K562 (cell line): ENCODE results near the gene NXN. TPM values are rescaled to one million over a fixed set of nuclear protein-coding genes. Genes with fewer than 3 reads are reported as not detected.

Experiments used
- ETV6 ChIP-seq, 3 experiments: fragments of 150-350 bp in 1 of 3; sonication (generic) in 1 of 3; formaldehyde crosslinking in 1 of 3; IDR thresholded peaks; 2 replicates each; pipeline versions ENCODE4 v1.6.1 to v1.8.0; 2014 to 2022; ENCODE audit warnings: borderline replicate concordance in 2 of 3, low read depth in 2 of 3, antibody characterized with exemption in 1 of 3, low read length in 1 of 3, mild to moderate bottlenecking in 1 of 3, missing genetic modification reagents in 1 of 3
- HSF4 ChIP-seq: fragments of 250-450 bp; sonication (Bioruptor Pico); IDR thresholded peaks from 2 replicates; pipeline ENCODE4 v2.1.2; 2022; ENCODE audit warnings: mild to moderate bottlenecking, moderate library complexity, borderline replicate concordance
- KHSRP ChIP-seq: fragments of 450-650 bp; IDR thresholded peaks from 2 replicates; pipeline ENCODE4 v1.6.1; 2017
- MAFG ChIP-seq: fragments of 450-650 bp; conservative IDR thresholded peaks from 2 replicates; pipeline ENCODE4 v1.6.1; 2016; ENCODE audit warnings: missing genetic modification characterization, missing compliant biosample characterization
- NR1H2 ChIP-seq: sonication (generic); formaldehyde crosslinking; IDR thresholded peaks from 2 replicates; pipeline ENCODE4 v1.4.0; 2020; ENCODE audit warnings: mild to moderate bottlenecking, missing genetic modification reagents
- POLR2B ChIP-seq: fragments of 450-650 bp; IDR thresholded peaks from 2 replicates; pipeline ENCODE4 v1.6.1; 2018; ENCODE audit warnings: low read depth; ENCODE audit not compliant: partially characterized antibody
- SIN3A ChIP-seq, 2 experiments: fragments of 150-350 bp in 1 of 2; IDR thresholded peaks; 2 replicates each; pipeline ENCODE4 v1.6.1; 2011 to 2016; ENCODE audit warnings: borderline replicate concordance in 2 of 2, low read depth in 2 of 2, low read length in 2 of 2, mild to moderate bottlenecking in 2 of 2, moderate library complexity in 2 of 2; ENCODE audit not compliant: control insufficient read depth in 1 of 2
- TRIM28 ChIP-seq: fragments of 450-650 bp; IDR thresholded peaks from 2 replicates; pipeline ENCODE4 v1.6.1; 2017
- YBX1 ChIP-seq: fragments of 450-650 bp; IDR thresholded peaks from 2 replicates; pipeline ENCODE4 v1.7.1; 2016; ENCODE audit warnings: mild to moderate bottlenecking
- ZNF24 ChIP-seq: fragments of 450-650 bp; IDR thresholded peaks from 2 replicates; pipeline ENCODE4 v1.6.1; 2016
- polyA plus RNA-seq, 8 experiments: library from polyadenylated mRNA; depleted of rRNA in 4 of 8; stranded (reverse) in 5 of 8; unstranded in 3 of 8; fragments of >200 nt; fragmentation: Nextera tagmentation in 2 of 8; fragmentation: Illumina TruSeq in 1 of 8; extraction: Ambion mirVana in 2 of 8; extraction: Trizol in 1 of 8; gene quantifications; 2 replicates each; pipeline versions ENCODE4 v1.2.1 to v1.2.3, GENCODE V29; 2011 to 2014; ENCODE audit warnings: inconsistent platforms in 1 of 8, missing spikeins in 1 of 8
- total RNA-seq, 7 experiments: library from RNA; depleted of rRNA in 6 of 7; stranded (reverse); fragments of >200 nt in 6 of 7; fragmentation: Illumina TruSeq in 2 of 7; extraction: Trizol in 2 of 7; gene quantifications; 2 replicates each; pipeline versions ENCODE4 v1.2.1 to v1.2.3, GENCODE V29; 2011 to 2021; ENCODE audit warnings: low replicate concordance in 1 of 7
- TF ChIP-seq, protein P1 (sequence below): fragments of 250-450 bp; sonication (Bioruptor Pico); IDR thresholded peaks from 2 replicates; pipeline ENCODE4 v1.8.0; 2021; ENCODE audit warnings: moderate library complexity, mild to moderate bottlenecking, inconsistent platforms
- TF ChIP-seq, protein P2 (sequence below): fragments of 450-650 bp; formaldehyde crosslinking; IDR thresholded peaks from 2 replicates; pipeline ENCODE4 v1.4.0; 2022; ENCODE audit warnings: mild to moderate bottlenecking, moderate library complexity
- TF ChIP-seq, protein P3 (sequence below): sonication (generic); formaldehyde crosslinking; IDR thresholded peaks from 2 replicates; pipeline ENCODE4 v1.8.1; 2023; ENCODE audit warnings: mild to moderate bottlenecking, missing genetic modification reagents
- TF ChIP-seq, protein P4 (sequence below): sonication (generic); formaldehyde crosslinking; IDR thresholded peaks from 2 replicates; pipeline ENCODE4 v1.8.0; 2022; ENCODE audit warnings: mild to moderate bottlenecking, missing genetic modification reagents
- TF ChIP-seq, protein P5 (sequence below): fragments of 450-650 bp; IDR thresholded peaks from 2 replicates; pipeline ENCODE4 v1.6.1; 2016; ENCODE audit warnings: antibody characterized with exemption
- TF ChIP-seq, protein P6 (sequence below): sonication (generic); formaldehyde crosslinking; IDR thresholded peaks from 2 replicates; pipeline ENCODE4 v1.9.0; 2022; ENCODE audit warnings: mild to moderate bottlenecking, missing genetic modification reagents

Gene NXN
- total and polyA plus RNA-seq, 9 of the 15 experiments (the other 6 are each of a cell fraction or from before 2014, with no cell fraction given) = 0.08 to 0.39 (median 0.29) TPM; not detected in 5

DNA sequence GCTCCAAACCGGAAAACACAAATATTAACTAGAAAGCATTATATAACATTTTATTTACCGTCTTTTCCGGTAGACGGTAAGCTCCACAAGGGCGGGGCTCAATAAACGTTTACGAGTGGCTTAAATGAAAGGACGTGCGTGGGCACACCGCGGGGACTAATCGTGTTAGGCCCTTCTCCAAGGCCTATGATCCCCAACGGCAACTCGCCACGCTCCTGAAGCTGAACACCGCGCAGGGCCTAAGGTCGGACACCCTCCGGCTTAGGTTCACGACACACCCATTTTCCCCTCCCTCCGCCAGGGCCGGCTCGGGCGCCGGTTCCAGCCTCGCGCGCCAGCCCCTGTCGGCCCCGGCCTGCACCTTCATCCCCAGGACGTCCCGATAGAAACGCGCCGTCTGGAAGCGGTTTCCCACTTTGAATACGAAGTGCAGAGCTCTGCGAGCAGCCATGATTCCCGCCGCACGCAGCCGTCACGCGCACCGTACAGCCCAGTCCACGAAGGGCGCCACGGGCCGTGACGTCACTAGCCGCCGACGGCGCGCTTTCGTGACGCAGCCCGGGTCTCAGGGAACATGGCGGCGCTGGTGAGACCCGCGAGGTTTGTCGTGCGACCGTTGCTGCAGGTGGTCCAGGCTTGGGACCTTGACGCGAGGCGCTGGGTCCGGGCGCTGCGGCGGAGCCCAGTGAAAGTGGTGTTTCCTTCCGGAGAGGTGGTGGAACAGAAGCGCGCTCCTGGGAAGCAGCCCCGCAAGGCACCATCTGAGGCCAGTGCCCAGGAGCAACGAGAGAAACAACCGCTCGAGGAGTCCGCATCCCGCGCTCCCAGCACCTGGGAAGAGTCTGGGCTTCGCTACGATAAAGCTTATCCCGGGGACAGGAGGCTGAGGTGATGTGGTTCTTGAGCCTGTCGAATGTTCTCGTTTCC, 197.5 kb downstream of the NXN start, which contains the start of the genes GLOD4 and MRM3 (continued):
- TF ChIP-seq ETV6 (IDR thresholded peaks at IDR 0.05; ENCODE audit: borderline replicate concordance in 1 of 2, low read depth in 2 of 2, low read length in 1 of 2) = no peak
- TF ChIP-seq ETV6 (CRISPR knock-in tag; IDR thresholded peaks at IDR 0.05; ENCODE audit: borderline replicate concordance) = no peak
- TF ChIP-seq, protein P1, sequence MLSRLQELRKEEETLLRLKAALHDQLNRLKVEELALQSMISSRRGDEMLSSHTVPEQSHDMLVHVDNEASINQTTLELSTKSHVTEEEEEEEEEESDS (CRISPR knock-in tag) = no peak
- TF ChIP-seq, protein P2, sequence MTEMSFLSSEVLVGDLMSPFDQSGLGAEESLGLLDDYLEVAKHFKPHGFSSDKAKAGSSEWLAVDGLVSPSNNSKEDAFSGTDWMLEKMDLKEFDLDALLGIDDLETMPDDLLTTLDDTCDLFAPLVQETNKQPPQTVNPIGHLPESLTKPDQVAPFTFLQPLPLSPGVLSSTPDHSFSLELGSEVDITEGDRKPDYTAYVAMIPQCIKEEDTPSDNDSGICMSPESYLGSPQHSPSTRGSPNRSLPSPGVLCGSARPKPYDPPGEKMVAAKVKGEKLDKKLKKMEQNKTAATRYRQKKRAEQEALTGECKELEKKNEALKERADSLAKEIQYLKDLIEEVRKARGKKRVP = no peak
- TF ChIP-seq, protein P3, sequence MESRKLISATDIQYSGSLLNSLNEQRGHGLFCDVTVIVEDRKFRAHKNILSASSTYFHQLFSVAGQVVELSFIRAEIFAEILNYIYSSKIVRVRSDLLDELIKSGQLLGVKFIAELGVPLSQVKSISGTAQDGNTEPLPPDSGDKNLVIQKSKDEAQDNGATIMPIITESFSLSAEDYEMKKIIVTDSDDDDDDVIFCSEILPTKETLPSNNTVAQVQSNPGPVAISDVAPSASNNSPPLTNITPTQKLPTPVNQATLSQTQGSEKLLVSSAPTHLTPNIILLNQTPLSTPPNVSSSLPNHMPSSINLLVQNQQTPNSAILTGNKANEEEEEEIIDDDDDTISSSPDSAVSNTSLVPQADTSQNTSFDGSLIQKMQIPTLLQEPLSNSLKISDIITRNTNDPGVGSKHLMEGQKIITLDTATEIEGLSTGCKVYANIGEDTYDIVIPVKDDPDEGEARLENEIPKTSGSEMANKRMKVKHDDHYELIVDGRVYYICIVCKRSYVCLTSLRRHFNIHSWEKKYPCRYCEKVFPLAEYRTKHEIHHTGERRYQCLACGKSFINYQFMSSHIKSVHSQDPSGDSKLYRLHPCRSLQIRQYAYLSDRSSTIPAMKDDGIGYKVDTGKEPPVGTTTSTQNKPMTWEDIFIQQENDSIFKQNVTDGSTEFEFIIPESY = 0 out of 2 replicates have a peak, but pooled peaks have one; percentile 38
- peak; percentile 98 for TF ChIP-seq KHSRP
- no peak for TF ChIP-seq HSF4 (CRISPR knock-in tag)
- no peak for TF ChIP-seq MAFG (tag)
- TF ChIP-seq NR1H2 (CRISPR knock-in tag) = no peak
- TF ChIP-seq, protein P4, sequence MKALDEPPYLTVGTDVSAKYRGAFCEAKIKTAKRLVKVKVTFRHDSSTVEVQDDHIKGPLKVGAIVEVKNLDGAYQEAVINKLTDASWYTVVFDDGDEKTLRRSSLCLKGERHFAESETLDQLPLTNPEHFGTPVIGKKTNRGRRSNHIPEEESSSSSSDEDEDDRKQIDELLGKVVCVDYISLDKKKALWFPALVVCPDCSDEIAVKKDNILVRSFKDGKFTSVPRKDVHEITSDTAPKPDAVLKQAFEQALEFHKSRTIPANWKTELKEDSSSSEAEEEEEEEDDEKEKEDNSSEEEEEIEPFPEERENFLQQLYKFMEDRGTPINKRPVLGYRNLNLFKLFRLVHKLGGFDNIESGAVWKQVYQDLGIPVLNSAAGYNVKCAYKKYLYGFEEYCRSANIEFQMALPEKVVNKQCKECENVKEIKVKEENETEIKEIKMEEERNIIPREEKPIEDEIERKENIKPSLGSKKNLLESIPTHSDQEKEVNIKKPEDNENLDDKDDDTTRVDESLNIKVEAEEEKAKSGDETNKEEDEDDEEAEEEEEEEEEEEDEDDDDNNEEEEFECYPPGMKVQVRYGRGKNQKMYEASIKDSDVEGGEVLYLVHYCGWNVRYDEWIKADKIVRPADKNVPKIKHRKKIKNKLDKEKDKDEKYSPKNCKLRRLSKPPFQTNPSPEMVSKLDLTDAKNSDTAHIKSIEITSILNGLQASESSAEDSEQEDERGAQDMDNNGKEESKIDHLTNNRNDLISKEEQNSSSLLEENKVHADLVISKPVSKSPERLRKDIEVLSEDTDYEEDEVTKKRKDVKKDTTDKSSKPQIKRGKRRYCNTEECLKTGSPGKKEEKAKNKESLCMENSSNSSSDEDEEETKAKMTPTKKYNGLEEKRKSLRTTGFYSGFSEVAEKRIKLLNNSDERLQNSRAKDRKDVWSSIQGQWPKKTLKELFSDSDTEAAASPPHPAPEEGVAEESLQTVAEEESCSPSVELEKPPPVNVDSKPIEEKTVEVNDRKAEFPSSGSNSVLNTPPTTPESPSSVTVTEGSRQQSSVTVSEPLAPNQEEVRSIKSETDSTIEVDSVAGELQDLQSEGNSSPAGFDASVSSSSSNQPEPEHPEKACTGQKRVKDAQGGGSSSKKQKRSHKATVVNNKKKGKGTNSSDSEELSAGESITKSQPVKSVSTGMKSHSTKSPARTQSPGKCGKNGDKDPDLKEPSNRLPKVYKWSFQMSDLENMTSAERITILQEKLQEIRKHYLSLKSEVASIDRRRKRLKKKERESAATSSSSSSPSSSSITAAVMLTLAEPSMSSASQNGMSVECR (CRISPR knock-in tag) = peak; percentile 95
- no peak for TF ChIP-seq TRIM28
- TF ChIP-seq SIN3A (IDR thresholded peaks at IDR 0.05; ENCODE audit: borderline replicate concordance in 2 of 2, control insufficient read depth in 1 of 2, low read depth in 2 of 2, low read length in 2 of 2) = peak; percentile 89 to 91; a peak in 2 of 4 replicates
- no peak for TF ChIP-seq ZNF24
- no peak for TF ChIP-seq YBX1
- TF ChIP-seq, protein P5, sequence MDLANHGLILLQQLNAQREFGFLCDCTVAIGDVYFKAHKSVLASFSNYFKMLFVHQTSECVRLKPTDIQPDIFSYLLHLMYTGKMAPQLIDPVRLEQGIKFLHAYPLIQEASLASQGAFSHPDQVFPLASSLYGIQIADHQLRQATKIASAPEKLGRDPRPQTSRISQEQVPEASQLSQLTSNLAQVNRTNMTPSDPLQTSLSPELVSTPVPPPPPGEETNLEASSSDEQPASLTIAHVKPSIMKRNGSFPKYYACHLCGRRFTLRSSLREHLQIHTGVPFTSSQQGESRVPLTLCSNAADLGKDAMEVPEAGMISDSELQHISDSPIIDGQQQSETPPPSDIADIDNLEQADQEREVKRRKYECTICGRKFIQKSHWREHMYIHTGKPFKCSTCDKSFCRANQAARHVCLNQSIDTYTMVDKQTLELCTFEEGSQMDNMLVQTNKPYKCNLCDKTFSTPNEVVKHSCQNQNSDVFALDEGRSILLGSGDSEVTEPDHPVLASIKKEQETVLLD = no peak
- TF ChIP-seq, protein P6, sequence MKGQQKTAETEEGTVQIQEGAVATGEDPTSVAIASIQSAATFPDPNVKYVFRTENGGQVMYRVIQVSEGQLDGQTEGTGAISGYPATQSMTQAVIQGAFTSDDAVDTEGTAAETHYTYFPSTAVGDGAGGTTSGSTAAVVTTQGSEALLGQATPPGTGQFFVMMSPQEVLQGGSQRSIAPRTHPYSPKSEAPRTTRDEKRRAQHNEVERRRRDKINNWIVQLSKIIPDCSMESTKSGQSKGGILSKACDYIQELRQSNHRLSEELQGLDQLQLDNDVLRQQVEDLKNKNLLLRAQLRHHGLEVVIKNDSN = peak; percentile 70
- TF ChIP-seq POLR2B = peak; percentile 64
